ENCODE data around the gene SHB. TPM values are rescaled to one million over a fixed set of nuclear protein-coding genes. Genes with fewer than 3 reads are reported as not detected.

The SHB gene
- total RNA-seq, 4 donors from 2014 or later = 18.4 to 27.5 (median 22.0) TPM

DNA sequence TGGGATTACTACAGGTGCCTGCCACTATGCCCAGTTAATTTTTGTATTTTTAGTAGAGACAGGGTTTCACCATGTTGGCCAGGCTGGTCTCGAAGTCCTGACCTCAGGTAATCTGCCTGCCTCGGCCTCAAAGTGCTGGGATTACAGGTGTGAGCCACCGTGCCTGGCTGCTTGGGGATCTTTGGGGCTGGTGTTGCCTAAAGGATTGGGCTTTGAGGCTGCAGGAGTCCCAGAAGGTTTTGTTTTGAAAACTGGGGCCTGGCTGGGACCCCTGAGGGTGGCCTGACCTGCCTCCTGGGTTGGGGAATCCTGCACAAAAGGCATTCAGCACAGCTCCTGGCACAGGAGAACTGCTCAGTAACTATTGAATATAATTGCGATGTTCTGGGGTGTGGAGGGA lies 25.1 kb upstream of the SHB start:
- intact Hi-C loops (cut with DNase I) = loop anchor here (5.0 kb wide), 1 partner anchor 177 kb away; no protein-coding TSS in a partner anchor
- Histone ChIP-seq H3K4me1 (no peaks in the 10 kb centered on the region), H3K4me3 (replicated peaks in 1 of 3) (no peak overlapping the region), H3K27ac (no peak overlapping the region), H3K36me3 (no peaks in the 10 kb centered on the region), H3K9me3 (no peaks in the 10 kb centered on the region), H3K27me3 (no peaks in the 10 kb centered on the region)
- TF ChIP-seq POLR2A (IDR thresholded peaks at IDR 0.05) = no peak
- TF ChIP-seq, protein P1, sequence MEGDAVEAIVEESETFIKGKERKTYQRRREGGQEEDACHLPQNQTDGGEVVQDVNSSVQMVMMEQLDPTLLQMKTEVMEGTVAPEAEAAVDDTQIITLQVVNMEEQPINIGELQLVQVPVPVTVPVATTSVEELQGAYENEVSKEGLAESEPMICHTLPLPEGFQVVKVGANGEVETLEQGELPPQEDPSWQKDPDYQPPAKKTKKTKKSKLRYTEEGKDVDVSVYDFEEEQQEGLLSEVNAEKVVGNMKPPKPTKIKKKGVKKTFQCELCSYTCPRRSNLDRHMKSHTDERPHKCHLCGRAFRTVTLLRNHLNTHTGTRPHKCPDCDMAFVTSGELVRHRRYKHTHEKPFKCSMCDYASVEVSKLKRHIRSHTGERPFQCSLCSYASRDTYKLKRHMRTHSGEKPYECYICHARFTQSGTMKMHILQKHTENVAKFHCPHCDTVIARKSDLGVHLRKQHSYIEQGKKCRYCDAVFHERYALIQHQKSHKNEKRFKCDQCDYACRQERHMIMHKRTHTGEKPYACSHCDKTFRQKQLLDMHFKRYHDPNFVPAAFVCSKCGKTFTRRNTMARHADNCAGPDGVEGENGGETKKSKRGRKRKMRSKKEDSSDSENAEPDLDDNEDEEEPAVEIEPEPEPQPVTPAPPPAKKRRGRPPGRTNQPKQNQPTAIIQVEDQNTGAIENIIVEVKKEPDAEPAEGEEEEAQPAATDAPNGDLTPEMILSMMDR (IDR thresholded peaks at IDR 0.05) = no peak
- no peak for DNase-seq
- 99 to 100% methylated on average over 3 to 4 of the region's 4 CpGs for WGBS, 2 donors

GRCh38 chr9:38092656-38093055 lies 23.6 kb upstream of the SHB start:
- H3K9me3 ChIP-seq = no peaks in the 10 kb centered on the region
- no peak overlapping the region for H3K27ac ChIP-seq
- intact Hi-C loops (cut with DNase I) = loop anchor here (5.0 kb wide), 1 partner anchor 175 kb away; no protein-coding TSS in a partner anchor
- no peak for DNase-seq
- H3K27me3 ChIP-seq = no peaks in the 10 kb centered on the region
- TF ChIP-seq POLR2A (IDR thresholded peaks at IDR 0.05) = no peak
- TF ChIP-seq, protein P1 (IDR thresholded peaks at IDR 0.05) = no peak
- H3K4me1 ChIP-seq = no peaks in the 10 kb centered on the region
- no peaks in the 10 kb centered on the region for H3K36me3 ChIP-seq
- 89 to 92% methylated on average over 2 of the region's 2 CpGs for WGBS, 2 donors
- no peak overlapping the region for H3K4me3 ChIP-seq (replicated peaks in 1 of 3)

- H3K27ac ChIP-seq = no peak overlapping the region
- H3K36me3 ChIP-seq = no peaks in the 10 kb centered on the region
- no peak for DNase-seq
- WGBS, 2 donors = 97% methylated on average over 5 of the region's 5 CpGs
- H3K4me1 ChIP-seq = no peaks in the 10 kb centered on the region
- H3K9me3 ChIP-seq = no peaks in the 10 kb centered on the region
- no peak overlapping the region for H3K4me3 ChIP-seq (replicated peaks in 1 of 3)
- no peak for TF ChIP-seq POLR2A (IDR thresholded peaks at IDR 0.05)
- TF ChIP-seq, protein P1 (IDR thresholded peaks at IDR 0.05) = no peak
- intact Hi-C loops (cut with DNase I) = loop anchor here (5.0 kb wide), 1 partner anchor 175 kb away; no protein-coding TSS in a partner anchor
- no peaks in the 10 kb centered on the region for H3K27me3 ChIP-seq
Observed at GRCh38 chr9:38092200-38092524, 23.1 kb upstream of the SHB start.

- Histone ChIP-seq H3K27ac (no peak overlapping the region), H3K4me1 (no peaks in the 10 kb centered on the region), H3K27me3 (no peaks in the 10 kb centered on the region), H3K4me3 (replicated peaks in 1 of 3) (no peak overlapping the region), H3K36me3 (no peaks in the 10 kb centered on the region), H3K9me3 (no peaks in the 10 kb centered on the region)
- no peak for TF ChIP-seq POLR2A (IDR thresholded peaks at IDR 0.05)
- no peak for DNase-seq
- intact Hi-C loops (cut with DNase I) = loop anchor here (5.0 kb wide), 1 partner anchor 174 kb away; no protein-coding TSS in a partner anchor
- WGBS, 2 donors = 82 to 90% methylated on average over 7 of the region's 7 CpGs
Observed at GRCh38 chr9:38091310-38092199, 22.5 kb upstream of the SHB start.

- TF ChIP-seq, protein P1 (IDR thresholded peaks at IDR 0.05) = no peak
- no peak for TF ChIP-seq POLR2A (IDR thresholded peaks at IDR 0.05)
- no peak for DNase-seq
- Histone ChIP-seq H3K9me3 (no peaks in the 10 kb centered on the region), H3K4me3 (replicated peaks in 1 of 3) (no peak overlapping the region), H3K4me1 (no peaks in the 10 kb centered on the region), H3K36me3 (no peaks in the 10 kb centered on the region), H3K27ac (no peak overlapping the region), H3K27me3 (no peaks in the 10 kb centered on the region)
- intact Hi-C loops (cut with DNase I) = loop anchor here (5.0 kb wide), 1 partner anchor 173 kb away; no protein-coding TSS in a partner anchor
- 77 to 79% methylated on average over 9 of the region's 9 CpGs for WGBS, 2 donors
Observed at GRCh38 chr9:38090170-38090569, 21.1 kb upstream of the SHB start.

Measured in thyroid gland (tissue), 4 donors.